Activated T-cell treated with anti-CD3 and anti-CD28 coated beads for 1 hour (primary cell): Measurements from ENCODE around the gene ADGRD1.

Source experiments
- DNase-seq: peaks from one replicate; pipeline ENCODE4 v3.0.0-alpha.2; 2020; ENCODE audit warnings: low read depth

Gene ADGRD1

GRCh38 chr12:131135786-131136538 lies 182.3 kb downstream of the ADGRD1 start:
- DNase-seq, result no peak

GRCh38 chr12:131136539-131136872 lies 182.8 kb downstream of the ADGRD1 start:
- DNase-seq, result no peak

- DNase-seq, result no peak
Measured at GRCh38 chr12:131137009-131137835, 183.5 kb downstream of the ADGRD1 start.

GRCh38 chr12:131137836-131138637 lies 184.3 kb downstream of the ADGRD1 start:
- no peak for DNase-seq

- no peak for DNase-seq
Measured at GRCh38 chr12:131138638-131139362, 185.1 kb downstream of the ADGRD1 start.

- no peak for DNase-seq
Measured at GRCh38 chr12:131139363-131140068, 185.8 kb downstream of the ADGRD1 start.

- DNase-seq, result no peak
Measured at GRCh38 chr12:131140069-131140435, 186.3 kb downstream of the ADGRD1 start.

GRCh38 chr12:131140697-131141096 lies 187.0 kb downstream of the ADGRD1 start:
- no peak for DNase-seq

- no peak for DNase-seq
Measured at GRCh38 chr12:131141514-131141913, 187.8 kb downstream of the ADGRD1 start.

GRCh38 chr12:131142891-131143657 lies 189.4 kb downstream of the ADGRD1 start:
- no peak for DNase-seq

- no peak for DNase-seq
Measured at GRCh38 chr12:131146173-131146675, 192.5 kb downstream of the ADGRD1 start.

- no peak for DNase-seq
Measured at GRCh38 chr12:131147293-131147692, 193.6 kb downstream of the ADGRD1 start.

GRCh38 chr12:131147894-131148293 lies 194.2 kb downstream of the ADGRD1 start:
- DNase-seq, result no peak

GRCh38 chr12:131151558-131152345 lies 198.0 kb downstream of the ADGRD1 start:
- no peak for DNase-seq

- no peak for DNase-seq
Measured at GRCh38 chr12:131152587-131152986, 198.9 kb downstream of the ADGRD1 start.

GRCh38 chr12:131153016-131153415 lies 199.3 kb downstream of the ADGRD1 start:
- no peak for DNase-seq

GRCh38 chr12:131153956-131154355 lies 200.2 kb downstream of the ADGRD1 start:
- DNase-seq, result no peak

- no peak for DNase-seq
Measured at GRCh38 chr12:131155131-131155530, 201.4 kb downstream of the ADGRD1 start.

GRCh38 chr12:131157743-131158142 lies 204.0 kb downstream of the ADGRD1 start:
- no peak for DNase-seq

GRCh38 chr12:131159660-131160059 lies 206.0 kb downstream of the ADGRD1 start:
- DNase-seq, result no peak
